H1 (cell line): ENCODE measurements around the gene DPEP2. TPM values are rescaled to one million over a fixed set of nuclear protein-coding genes. Genes with fewer than 3 reads are reported as not detected.

ENCODE experiments used
- CTCF ChIA-PET: fragments of 300-600 bp; sonication (Branson Sonifier 250); formaldehyde crosslinking; loops from one replicate; lab custom pipeline; 2021; ENCODE audit not compliant: partially characterized antibody; lab: Charles Lee
- POLR2A ChIA-PET: fragments of 300-600 bp; sonication (Branson Sonifier 250); formaldehyde crosslinking; loops from one replicate; lab custom pipeline; 2021; ENCODE audit warnings: inconsistent platforms; ENCODE audit not compliant: partially characterized antibody; lab: Charles Lee
- DNase-seq, 2 experiments: peaks; one replicate each; pipeline versions ENCODE4 v3.0.0 to v3.0.0-alpha.2; 2010 to 2022; ENCODE audit warnings: low spot score in 2 of 2, low read depth in 1 of 2, mixed read lengths in 1 of 2
- FAIRE-seq: peaks from 2 replicates; lab custom pipeline; 2011; peaks lifted over from hg19 to GRCh38; lab: Jason Lieb, UNC
- H2AFZ ChIP-seq: 2 replicates; pipeline ENCODE4 v1.8.1; 2012; ENCODE audit warnings: low read length, inconsistent platforms
- H2AK5ac ChIP-seq: 2 replicates; pipeline ENCODE4 v1.6.1; 2013; ENCODE audit warnings: low read depth, low read length
- H2BK120ac ChIP-seq: replicated peaks from 2 replicates; pipeline ENCODE3; 2013; ENCODE audit warnings: low read depth, low read length, inconsistent platforms
- H2BK12ac ChIP-seq: 2 replicates; pipeline ENCODE4 v1.6.1; 2013; ENCODE audit warnings: low read depth, low read length
- H2BK15ac ChIP-seq: 2 replicates; pipeline ENCODE4 v1.6.1; 2013; ENCODE audit warnings: low read length
- H2BK20ac ChIP-seq: 2 replicates; pipeline ENCODE4 v1.6.1; 2013; ENCODE audit warnings: low read length
- H2BK5ac ChIP-seq: 2 replicates; pipeline ENCODE4 v1.6.1; 2013; ENCODE audit warnings: low read depth, low read length
- H3K14ac ChIP-seq: 2 replicates; pipeline ENCODE4 v1.6.1; 2013; ENCODE audit warnings: inconsistent platforms; ENCODE audit not compliant: insufficient read length
- H3K18ac ChIP-seq: 2 replicates; pipeline ENCODE4 v1.6.1; 2013; ENCODE audit warnings: low read length; ENCODE audit errors: extremely low read depth
- H3K23ac ChIP-seq: 2 replicates; pipeline ENCODE4 v1.6.1; 2013; ENCODE audit warnings: inconsistent platforms; ENCODE audit not compliant: insufficient read length
- H3K23me2 ChIP-seq: 2 replicates; pipeline ENCODE4 v1.6.1; 2013; ENCODE audit warnings: low read depth, low read length
- H3K27ac ChIP-seq: 2 replicates; pipeline ENCODE4 v1.6.1; 2011; ENCODE audit warnings: low read depth, low read length, inconsistent platforms
- H3K27me3 ChIP-seq, 4 experiments: replicated peaks in 1 of 4; 1 replicate in 1 of 4; 2 replicates in 3 of 4; pipeline versions ENCODE4 v1.6.1 to v1.8.1; 2011 to 2013; ENCODE audit warnings: low read length in 3 of 4, mild to moderate bottlenecking in 3 of 4, inconsistent platforms in 2 of 4, mixed read lengths in 2 of 4, moderate library complexity in 1 of 4; ENCODE audit not compliant: control insufficient read depth in 3 of 4, insufficient read depth in 3 of 4; ENCODE audit errors: extremely low read depth in 1 of 4
- H3K36me3 ChIP-seq, 4 experiments: 2 replicates each; pipeline versions ENCODE4 v1.6.1 to v1.8.1; 2011 to 2013; ENCODE audit warnings: mild to moderate bottlenecking in 4 of 4, low read length in 3 of 4, moderate library complexity in 2 of 4, control low read depth in 1 of 4, inconsistent platforms in 1 of 4; ENCODE audit not compliant: insufficient read depth in 4 of 4, control insufficient read depth in 2 of 4
- H3K4ac ChIP-seq: replicated peaks from 2 replicates; pipeline ENCODE3; 2013; ENCODE audit warnings: low read length, low read depth, mixed read lengths, inconsistent platforms; ENCODE audit not compliant: insufficient read length
- H3K4me1 ChIP-seq, 4 experiments: replicated peaks in 1 of 4; 1 replicate in 1 of 4; 2 replicates in 3 of 4; pipeline versions ENCODE4 v1.6.1 to v1.8.1; 2011 to 2013; ENCODE audit warnings: low read length in 3 of 4, inconsistent platforms in 2 of 4, mixed read lengths in 1 of 4; ENCODE audit not compliant: insufficient read depth in 4 of 4, control insufficient read depth in 3 of 4
- H3K4me2 ChIP-seq, 2 experiments: 2 replicates each; pipeline versions ENCODE4 v1.6.1 to v1.8.1; 2011 to 2013; ENCODE audit warnings: low read depth in 2 of 2, low read length in 2 of 2, control low read depth in 1 of 2, inconsistent platforms in 1 of 2, mild to moderate bottlenecking in 1 of 2; ENCODE audit not compliant: insufficient read depth in 1 of 2
- H3K4me3 ChIP-seq, 4 experiments: fragments of 200-600, 300-600 bp in 1 of 4; sonication (generic), shearing (Covaris generic), sonication (Bioruptor Twin) in 1 of 4; 2 replicates each; pipeline versions ENCODE4 v1.5.1 to v1.8.1; 2011 to 2016; ENCODE audit warnings: low read length in 4 of 4, low read depth in 3 of 4, control low read depth in 2 of 4, inconsistent platforms in 2 of 4, mild to moderate bottlenecking in 2 of 4, mixed read lengths in 1 of 4, moderate library complexity in 1 of 4; ENCODE audit not compliant: insufficient read depth in 2 of 4; ENCODE audit errors: extremely low read depth in 1 of 4
- H3K56ac ChIP-seq: replicated peaks from 2 replicates; pipeline ENCODE3; 2013; ENCODE audit warnings: low read depth, mild to moderate bottlenecking, mixed read lengths, low read length, inconsistent platforms; ENCODE audit not compliant: insufficient read length
- H3K79me1 ChIP-seq: 2 replicates; pipeline ENCODE4 v1.6.1; 2013; ENCODE audit warnings: low read depth, low read length, control low read depth
- H3K79me2 ChIP-seq, 2 experiments: 2 replicates each; pipeline versions ENCODE4 v1.6.1 to v1.8.1; 2012 to 2013; ENCODE audit warnings: low read length in 2 of 2, mild to moderate bottlenecking in 2 of 2, inconsistent platforms in 1 of 2; ENCODE audit not compliant: insufficient read depth in 2 of 2, control insufficient read depth in 1 of 2
- H3K9ac ChIP-seq, 4 experiments: replicated peaks in 1 of 4; 1 replicate in 1 of 4; 2 replicates in 3 of 4; pipeline versions ENCODE4 v1.6.1 to v1.8.1; 2011 to 2013; ENCODE audit warnings: low read depth in 3 of 4, low read length in 3 of 4, control low read depth in 2 of 4, mild to moderate bottlenecking in 2 of 4, moderate library complexity in 2 of 4, inconsistent platforms in 1 of 4; ENCODE audit errors: extremely low read depth in 1 of 4
- H3K9me3 ChIP-seq, 2 experiments: 2 replicates each; pipeline versions ENCODE4 v1.6.1 to v1.8.1; 2012 to 2013; ENCODE audit warnings: mild to moderate bottlenecking in 2 of 2, moderate library complexity in 2 of 2, control low read depth in 1 of 2, inconsistent platforms in 1 of 2, low read depth in 1 of 2, low read length in 1 of 2, mixed read lengths in 1 of 2; ENCODE audit not compliant: insufficient read depth in 2 of 2
- H4K20me1 ChIP-seq, 2 experiments: replicated peaks in 1 of 2; 2 replicates each; pipeline versions ENCODE3 to v1.8.1; 2011 to 2013; ENCODE audit warnings: inconsistent platforms in 2 of 2, low read length in 2 of 2, mild to moderate bottlenecking in 1 of 2; ENCODE audit not compliant: insufficient read depth in 2 of 2, control insufficient read depth in 1 of 2
- H4K5ac ChIP-seq: 2 replicates; pipeline ENCODE4 v1.6.1; 2013; ENCODE audit warnings: low read length, low read depth, mixed read lengths, inconsistent platforms; ENCODE audit not compliant: insufficient read length
- H4K8ac ChIP-seq: 2 replicates; pipeline ENCODE4 v1.8.0; 2013; ENCODE audit warnings: mild to moderate bottlenecking, moderate library complexity, low read length, inconsistent platforms; ENCODE audit not compliant: insufficient read depth; ENCODE audit errors: extremely low read depth
- H4K91ac ChIP-seq: replicated peaks from 2 replicates; pipeline ENCODE3; 2013; ENCODE audit warnings: low read length, mixed read lengths, inconsistent platforms; ENCODE audit not compliant: insufficient read length
- BRCA1 ChIP-seq: IDR thresholded peaks from 2 replicates; pipeline ENCODE4 v1.6.1; 2012; ENCODE audit warnings: low read depth, low read length, improper control_type of control experiment
- EGR1 ChIP-seq: IDR thresholded peaks from 2 replicates; pipeline ENCODE4 v1.6.1; 2011; ENCODE audit warnings: low read depth, low read length, borderline replicate concordance
- HDAC6 ChIP-seq: IDR thresholded peaks from one replicate; pipeline ENCODE4 v1.7.1; 2012; ENCODE audit warnings: low read depth, mild to moderate bottlenecking, inconsistent platforms, low read length, moderate library complexity
- KDM4A ChIP-seq: IDR thresholded peaks from one replicate; pipeline ENCODE4 v1.7.1; 2012; ENCODE audit warnings: low read depth, mild to moderate bottlenecking, moderate library complexity, low read length, inconsistent platforms; ENCODE audit not compliant: severe bottlenecking
- NANOG ChIP-seq: IDR thresholded peaks from 2 replicates; pipeline ENCODE4 v1.6.1; 2011; ENCODE audit warnings: low read length, low read depth, mild to moderate bottlenecking, inconsistent platforms; ENCODE audit not compliant: insufficient read depth, poor library complexity, severe bottlenecking
- POLR2A ChIP-seq, 2 experiments: IDR thresholded peaks; 1 replicate in 1 of 2; 2 replicates in 1 of 2; pipeline ENCODE4 v1.6.1; 2011; ENCODE audit warnings: low read depth in 2 of 2, low read length in 2 of 2, mild to moderate bottlenecking in 2 of 2; ENCODE audit errors: control extremely low read depth in 1 of 2
- POU5F1 ChIP-seq: IDR thresholded peaks from 2 replicates; pipeline ENCODE4 v1.6.1; 2011; ENCODE audit warnings: low read depth, mild to moderate bottlenecking, low read length, moderate library complexity
- RNF2 ChIP-seq: fragments of 200-900, 300-1000 bp; sonication (generic); IDR thresholded peaks from 2 replicates; pipeline ENCODE4 v1.7.1; 2016; ENCODE audit warnings: borderline replicate concordance, low read depth, mild to moderate bottlenecking, antibody characterized with exemption, low read length; ENCODE audit not compliant: poor library complexity, severe bottlenecking; ENCODE audit errors: missing control alignments
- SAP30 ChIP-seq: fragments of 300-600 bp; sonication (generic); IDR thresholded peaks from 2 replicates; pipeline ENCODE4 v1.7.1; 2012; ENCODE audit warnings: low read length, moderate library complexity, mild to moderate bottlenecking, inconsistent platforms; ENCODE audit not compliant: insufficient read depth, insufficient replicate concordance
- SP1 ChIP-seq: IDR thresholded peaks from 2 replicates; pipeline ENCODE4 v1.6.1; 2011; ENCODE audit warnings: low read depth, low read length
- SP4 ChIP-seq: IDR thresholded peaks from 2 replicates; pipeline ENCODE4 v1.6.1; 2012; ENCODE audit warnings: low read length, inconsistent platforms
- TBP ChIP-seq: IDR thresholded peaks from 2 replicates; pipeline ENCODE4 v1.6.1; 2011; ENCODE audit warnings: low read depth, low read length, improper control_type of control experiment
- YY1 ChIP-seq: IDR thresholded peaks from 2 replicates; pipeline ENCODE4 v1.6.1; 2011; ENCODE audit warnings: low read depth, mild to moderate bottlenecking, low read length
- ZNF274 ChIP-seq: IDR thresholded peaks from 2 replicates; pipeline ENCODE4 v1.7.0; 2012; ENCODE audit warnings: low read length, borderline replicate concordance; ENCODE audit errors: extremely low read depth
- WGBS, 2 experiments: shearing (Covaris generic) in 1 of 2; methylation state at CpG; one replicate each; pipeline versions ENCODE4 v1.1.6 to v1.1.7; 2013 to 2015; ENCODE audit warnings: low lambda C conversion rate in 2 of 2, mixed read lengths in 2 of 2, inconsistent platforms in 1 of 2, low coverage in 1 of 2, missing lambda C conversion rate in 1 of 2; ENCODE audit not compliant: insufficient replicate concordance in 2 of 2, insufficient coverage in 1 of 2, insufficient read length in 1 of 2; ENCODE audit errors: extremely low coverage in 1 of 2, missing lambda C conversion rate in 1 of 2; 5-methylcytosine and 5-hydroxymethylcytosine counted together
- polyA plus RNA-seq, 7 experiments: library from polyadenylated mRNA; depleted of rRNA in 3 of 7; stranded (reverse) in 5 of 7; unstranded in 2 of 7; fragments of >200 nt in 5 of 7; fragments of 200-250 nt in 2 of 7; gene quantifications; 1 replicate in 5 of 7; 2 replicates in 1 of 7; 4 replicates in 1 of 7; pipeline versions ENCODE4 v1.2.1 to v1.2.3, GENCODE V29; 2011 to 2013; ENCODE audit warnings: missing spikeins in 2 of 7, mixed read lengths in 2 of 7
- total RNA-seq: library from RNA; stranded (reverse); fragmentation: NEBNext Ultra II Directional; extraction: Animal tissue kit (Norgen Biotek cat#: 25700); gene quantifications from 2 replicates; pipeline ENCODE4 v1.2.1, GENCODE V29; 2021

DPEP2 gene
- total and polyA plus RNA-seq, 2 of the 8 experiments (the other 6 are each of a cell fraction or from before 2014, with no cell fraction given) = not detected

- Histone ChIP-seq H3K27me3 (no peaks in the 10 kb centered on the region), H2BK15ac (no peak overlapping the region), H3K27ac (no peak overlapping the region), H2BK120ac (no peak overlapping the region), H2AFZ (no peak overlapping the region), H4K20me1 (peaks cover 4 to 25% of the 10 kb centered on the region in 2 experiments), H4K5ac (no peak overlapping the region), H3K18ac (no peak overlapping the region), H3K79me2 (no peaks in the 10 kb centered on the region; a peak in 1 of 4 replicates), H2AK5ac (no peak overlapping the region), H3K23me2 (no peaks in the 10 kb centered on the region; the same call in 1 of the 2 replicates), H2BK5ac (no peak overlapping the region), H3K36me3 (peaks cover 4 to 27% (median 22%) of the 10 kb centered on the region in 4 experiments; a peak in 6 of 8 replicates), H3K79me1 (peaks cover 12% of the 10 kb centered on the region; the same call in 1 of the 2 replicates), H3K14ac (no peak overlapping the region), H3K56ac (no peak overlapping the region), H3K4me3 (no peak overlapping the region), H3K23ac (no peak overlapping the region), H2BK12ac (no peak overlapping the region), H3K9me3 (no peaks in the 10 kb centered on the region), H4K8ac (no peak overlapping the region), H3K4me1 (peaks cover 3 to 15% (median 12%) of the 10 kb centered on the region in 4 experiments; a peak in 6 of 7 replicates), H3K9ac (no peak overlapping the region), H3K4ac (no peak overlapping the region), H4K91ac (no peak overlapping the region), H3K4me2 (no peak overlapping the region), H2BK20ac (no peak overlapping the region)
- DNase-seq = no peak
- ChIA-PET CTCF (interaction anchor here (0.9 to 10.9 kb wide), 3 partner anchors 17 to 66 kb away, joined by 3 to 90 read pairs (median 9); partner anchors contain the start of gene LCAT), POLR2A (interaction anchor here (0.8 to 0.9 kb wide), 2 partner anchors 10 to 17 kb away, joined by 3 read pairs; partner anchors contain the start of gene LCAT)
- FAIRE-seq = no peak
- 98% methylated on average over 12 of the region's 13 CpGs; no CpG with 5 or more reads in 1 of the 2 experiments for WGBS, 2 experiments
- TF ChIP-seq POLR2A (IDR thresholded peaks at IDR 0.05; ENCODE audit: control extremely low read depth in 1 of 2, low read depth in 2 of 2, low read length in 2 of 2) = no peak
- TF ChIP-seq RNF2 = no peak
- TF ChIP-seq KDM4A = no peak
- no peak for TF ChIP-seq ZNF274
- TF ChIP-seq BRCA1 = no peak
- no peak for TF ChIP-seq EGR1
- TF ChIP-seq TBP = no peak
- no peak for TF ChIP-seq SP4
- TF ChIP-seq YY1 = no peak
- no peak for TF ChIP-seq SP1
- TF ChIP-seq HDAC6 = no peak
- no peak for TF ChIP-seq SAP30
- no peak for TF ChIP-seq POU5F1
- TF ChIP-seq NANOG = no peak
Observed at GRCh38 chr16:67961551-67961957, 37.7 kb downstream of the DPEP2 start.
